ENCODE measurements around the gene CRNKL1.

The CRNKL1 gene

GRCh38 chr20:20021835-20022234 is 30.4 kb downstream of the CRNKL1 start:
- no peak for DNase-seq (ENCODE audit: low read depth)
- no peak overlapping the region for H3K4me3 ChIP-seq (ENCODE audit: low read depth, low read length)
- TF ChIP-seq CTCF (IDR thresholded peaks at IDR 0.05; ENCODE audit: low read depth, low read length) (no peak), MAX (IDR thresholded peaks at IDR 0.05; ENCODE audit: low read depth, low read length) (no peak), POLR2A (IDR thresholded peaks at IDR 0.05; ENCODE audit: extremely low read depth, insufficient read length) (no peak), MYC (IDR thresholded peaks at IDR 0.05; ENCODE audit: low read depth, low read length) (no peak)

DNA sequence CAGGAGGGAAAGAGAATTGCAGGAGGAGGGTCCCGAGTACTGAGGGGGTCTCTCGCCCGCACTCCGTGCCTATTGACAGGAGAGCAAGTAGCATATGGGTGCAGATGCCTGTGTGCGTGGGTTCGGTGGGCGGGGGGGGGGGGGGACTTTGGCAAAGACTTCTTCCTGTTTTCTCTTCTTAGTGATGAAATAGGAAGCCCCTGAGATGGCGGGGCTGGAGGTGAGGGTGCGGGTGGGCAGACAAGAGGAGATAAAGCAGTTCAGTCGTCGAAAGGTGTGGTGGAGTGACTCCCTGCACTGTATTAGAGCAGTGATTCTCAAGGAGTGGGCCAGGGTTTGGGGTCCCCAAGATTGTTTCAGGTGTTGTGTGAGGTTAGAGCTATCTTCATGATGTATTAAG is 31.4 kb downstream of the CRNKL1 start:
- DNase-seq (ENCODE audit: low read depth): peak; percentile 19
- peak overlapping the region; percentile 84 for H3K4me3 ChIP-seq (ENCODE audit: low read depth, low read length)
- TF ChIP-seq POLR2A (IDR thresholded peaks at IDR 0.05; ENCODE audit: extremely low read depth, insufficient read length) (no peak), CTCF (IDR thresholded peaks at IDR 0.05; ENCODE audit: low read depth, low read length) (no peak), MYC (IDR thresholded peaks at IDR 0.05; ENCODE audit: low read depth, low read length) (no peak), MAX (IDR thresholded peaks at IDR 0.05; ENCODE audit: low read depth, low read length) (no peak)

DNA sequence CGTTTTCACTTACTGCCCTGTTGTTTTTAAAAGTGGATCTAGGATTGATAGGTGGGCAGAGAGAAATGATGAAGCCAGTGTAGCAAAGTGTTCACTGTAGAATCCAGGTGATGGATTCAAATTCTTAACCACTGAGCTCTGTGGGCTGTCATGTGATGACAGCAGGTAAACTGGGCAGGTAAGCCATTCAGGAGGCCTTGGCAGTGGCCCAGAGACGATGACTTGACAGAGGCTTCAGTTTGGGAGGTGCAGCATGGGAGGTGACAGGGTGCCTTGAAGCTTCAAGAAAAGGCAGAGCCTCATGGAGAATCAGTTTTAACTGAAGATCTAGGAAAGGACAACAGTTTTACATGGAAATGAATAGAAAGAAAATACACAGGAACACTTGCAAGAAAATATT is 33.1 kb downstream of the CRNKL1 start:
- no peak for DNase-seq (ENCODE audit: low read depth)

DNA sequence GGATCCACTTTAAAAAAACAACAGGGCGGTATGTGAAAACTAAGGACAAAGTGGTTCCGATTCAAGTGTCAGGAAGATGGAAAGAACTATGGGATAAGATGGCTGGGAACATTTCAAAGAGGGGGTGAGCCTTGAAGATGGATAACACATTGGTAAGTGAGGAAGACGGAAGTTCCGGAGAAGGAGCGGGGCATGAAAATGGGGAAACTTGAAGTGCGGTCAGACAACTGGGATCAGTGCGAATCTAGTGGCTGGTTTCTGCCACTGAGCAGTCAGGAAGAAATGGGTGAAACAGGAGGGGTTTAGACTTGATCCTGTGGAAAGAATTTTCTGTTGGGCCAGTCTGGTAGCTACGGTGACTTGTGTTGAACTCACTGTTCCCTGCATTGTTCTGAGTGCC is 33.9 kb downstream of the CRNKL1 start:
- peak overlapping the region; percentile 84 for H3K4me3 ChIP-seq (ENCODE audit: low read depth, low read length)
- peak; percentile 50 for DNase-seq (ENCODE audit: low read depth)
- TF ChIP-seq MAX (IDR thresholded peaks at IDR 0.05; ENCODE audit: low read depth, low read length) (no peak), MYC (IDR thresholded peaks at IDR 0.05; ENCODE audit: low read depth, low read length) (no peak), CTCF (IDR thresholded peaks at IDR 0.05; ENCODE audit: low read depth, low read length) (no peak), POLR2A (IDR thresholded peaks at IDR 0.05; ENCODE audit: extremely low read depth, insufficient read length) (no peak)

More for the DNA sequence above, 33.1 kb downstream of the CRNKL1 start:
- TF ChIP-seq MYC (IDR thresholded peaks at IDR 0.05; ENCODE audit: low read depth, low read length) (no peak), MAX (IDR thresholded peaks at IDR 0.05; ENCODE audit: low read depth, low read length) (no peak), POLR2A (IDR thresholded peaks at IDR 0.05; ENCODE audit: extremely low read depth, insufficient read length) (no peak), CTCF (IDR thresholded peaks at IDR 0.05; ENCODE audit: low read depth, low read length) (no peak)
- peak overlapping the region; percentile 84 for H3K4me3 ChIP-seq (ENCODE audit: low read depth, low read length)

DNA sequence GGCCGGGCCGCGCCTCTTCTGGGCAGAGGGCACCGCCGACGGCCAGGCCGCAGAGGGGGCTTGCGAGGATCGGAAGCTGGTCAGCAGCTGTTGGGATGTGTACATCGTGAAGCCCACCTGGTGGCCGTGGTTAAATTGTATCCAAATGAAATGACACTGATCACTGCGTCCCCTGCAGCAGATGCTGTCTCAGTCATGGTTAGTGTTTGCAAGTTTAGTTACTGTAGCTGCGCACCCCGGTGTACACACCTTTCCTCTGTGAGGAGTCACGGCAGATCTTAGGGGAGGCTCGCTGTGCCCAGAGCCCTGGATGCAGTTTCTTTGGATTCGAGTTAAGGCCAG is 34.5 kb downstream of the CRNKL1 start:
- DNase-seq (ENCODE audit: low read depth): peak; percentile 48

DNA sequence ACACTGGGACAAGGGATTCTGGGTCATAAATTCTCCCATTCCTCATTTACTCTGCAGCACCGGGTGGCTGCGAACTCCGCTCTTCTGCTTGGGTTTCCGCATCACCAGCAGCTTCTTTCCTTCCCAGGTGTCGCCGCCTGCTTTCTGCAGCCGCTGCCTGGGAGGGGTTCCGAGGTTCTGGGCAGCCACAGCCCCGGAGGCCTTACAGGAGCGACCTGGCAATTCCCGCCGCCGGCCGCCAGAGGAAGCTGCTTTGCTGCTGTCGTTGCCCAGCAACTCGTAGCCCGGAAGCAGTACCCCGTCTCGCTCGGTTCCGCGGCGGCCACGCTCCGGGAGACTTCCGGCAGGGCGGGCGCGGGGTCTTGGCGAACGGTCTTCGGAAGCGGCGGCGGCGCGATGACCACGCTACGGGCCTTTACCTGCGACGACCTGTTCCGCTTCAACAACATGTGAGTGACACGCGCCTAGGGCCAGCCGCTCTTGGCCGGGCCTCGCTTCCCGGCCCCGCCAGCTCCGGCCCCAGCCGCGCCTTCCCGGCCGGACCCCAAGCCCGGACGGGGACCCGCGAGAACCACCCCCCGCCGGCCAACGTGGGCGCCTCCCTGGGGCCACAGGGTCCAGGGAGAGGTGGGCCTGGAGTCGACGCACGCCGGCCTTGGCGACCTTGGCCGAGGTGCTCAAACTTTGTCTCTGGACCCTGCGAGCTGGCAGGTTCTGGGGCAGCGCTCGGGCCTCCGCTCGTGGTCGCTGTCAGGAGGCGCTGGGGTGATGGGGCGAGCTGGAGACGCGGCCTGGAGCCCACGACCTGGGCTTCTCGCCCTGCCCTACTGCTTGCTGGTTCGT is 35.0 kb downstream of the CRNKL1 start, which contains the start of gene NAA20:
Gene NAA20, plus strand, starts transcription at position 362 of the 843 bp plus-strand sequence. Its CDS starts 35 bp downstream, at position 397.
- peak; percentile 97 for DNase-seq (ENCODE audit: low read depth)
- H3K4me3 ChIP-seq (ENCODE audit: low read depth, low read length): peak within 1 kb of the TSS; percentile 84
- TF ChIP-seq MYC (IDR thresholded peaks at IDR 0.05; ENCODE audit: low read depth, low read length) (peak; percentile 93), POLR2A (IDR thresholded peaks at IDR 0.05; ENCODE audit: extremely low read depth, insufficient read length) (peak; percentile 75), MAX (IDR thresholded peaks at IDR 0.05; ENCODE audit: low read depth, low read length) (peak; percentile 89), CTCF (IDR thresholded peaks at IDR 0.05; ENCODE audit: low read depth, low read length) (peak; percentile 56)

More for the DNA sequence above, 34.5 kb downstream of the CRNKL1 start:
- TF ChIP-seq MYC (IDR thresholded peaks at IDR 0.05; ENCODE audit: low read depth, low read length) (0 out of 2 replicates have a peak, but pooled peaks have one; percentile 6), POLR2A (IDR thresholded peaks at IDR 0.05; ENCODE audit: extremely low read depth, insufficient read length) (no peak)
- H3K4me3 ChIP-seq (ENCODE audit: low read depth, low read length): peak overlapping the region; percentile 84

Data from NB4 (cell line).